ENCODE measurements around the gene CDX4. TPM values are rescaled to one million over a fixed set of nuclear protein-coding genes. Genes with fewer than 3 reads are reported as not detected.
"Not testable (repeated sequence)": the region's sequence is repeated elsewhere in the genome, so short reads cannot be mapped to it uniquely, and the experiment has no call there.

CDX4 gene
- total RNA-seq, 3 donors from 2014 or later (not counting 1 experiment from before 2014, with no cell fraction given) = not detected

DNA sequence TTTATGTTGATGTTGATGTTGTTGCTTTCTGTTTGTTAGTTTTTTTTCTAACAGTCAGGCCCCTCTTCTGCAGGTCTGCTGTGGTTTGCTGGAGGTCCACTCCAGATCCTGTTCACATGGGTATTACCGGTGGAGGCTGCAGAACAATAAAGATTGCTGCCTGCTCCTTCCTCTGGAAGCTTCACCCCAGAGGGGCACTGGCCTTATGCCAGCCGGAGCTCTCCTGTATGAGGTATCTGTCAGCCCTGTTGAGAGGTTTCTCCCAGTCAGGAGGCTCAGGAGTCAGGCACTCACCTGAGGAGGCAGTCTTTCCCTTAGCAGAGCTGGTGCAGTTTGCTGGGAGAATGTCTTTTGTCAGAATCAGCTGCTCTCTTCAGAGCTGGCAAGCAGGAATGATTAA lies 34.7 kb downstream of the CDX4 start:
- 87% methylated on average over 2 of the region's 2 CpGs for WGBS (ENCODE audit: insufficient coverage)

DNA sequence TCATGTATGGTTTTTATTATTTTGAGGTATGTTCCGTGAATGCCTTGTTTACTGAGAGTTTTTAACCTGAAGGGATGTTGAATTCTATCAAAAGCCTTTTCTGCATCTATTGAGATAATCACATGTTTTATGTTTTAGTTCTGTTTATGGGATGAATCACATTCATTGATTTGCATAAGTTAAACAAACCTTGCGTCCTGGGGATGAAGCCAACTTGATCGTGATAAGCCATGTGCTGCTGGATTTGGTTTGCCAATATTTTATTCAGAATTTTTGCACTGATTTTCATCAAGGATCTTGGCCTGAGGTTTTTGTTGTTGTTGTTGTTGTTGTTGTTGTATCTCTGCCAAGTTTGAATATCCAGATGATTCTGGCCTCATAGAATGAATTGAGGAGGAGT lies 43.8 kb downstream of the CDX4 start:
- no peak overlapping the region for H3K27ac ChIP-seq (ENCODE audit: low read length)
- intact Hi-C loops (cut with micrococcal nuclease) = no loop called here
- no peak overlapping the region for H3K4me3 ChIP-seq (ENCODE audit: low read length)

More for the DNA sequence above, 34.7 kb downstream of the CDX4 start:
- TF ChIP-seq, protein P1, sequence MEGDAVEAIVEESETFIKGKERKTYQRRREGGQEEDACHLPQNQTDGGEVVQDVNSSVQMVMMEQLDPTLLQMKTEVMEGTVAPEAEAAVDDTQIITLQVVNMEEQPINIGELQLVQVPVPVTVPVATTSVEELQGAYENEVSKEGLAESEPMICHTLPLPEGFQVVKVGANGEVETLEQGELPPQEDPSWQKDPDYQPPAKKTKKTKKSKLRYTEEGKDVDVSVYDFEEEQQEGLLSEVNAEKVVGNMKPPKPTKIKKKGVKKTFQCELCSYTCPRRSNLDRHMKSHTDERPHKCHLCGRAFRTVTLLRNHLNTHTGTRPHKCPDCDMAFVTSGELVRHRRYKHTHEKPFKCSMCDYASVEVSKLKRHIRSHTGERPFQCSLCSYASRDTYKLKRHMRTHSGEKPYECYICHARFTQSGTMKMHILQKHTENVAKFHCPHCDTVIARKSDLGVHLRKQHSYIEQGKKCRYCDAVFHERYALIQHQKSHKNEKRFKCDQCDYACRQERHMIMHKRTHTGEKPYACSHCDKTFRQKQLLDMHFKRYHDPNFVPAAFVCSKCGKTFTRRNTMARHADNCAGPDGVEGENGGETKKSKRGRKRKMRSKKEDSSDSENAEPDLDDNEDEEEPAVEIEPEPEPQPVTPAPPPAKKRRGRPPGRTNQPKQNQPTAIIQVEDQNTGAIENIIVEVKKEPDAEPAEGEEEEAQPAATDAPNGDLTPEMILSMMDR (IDR thresholded peaks at IDR 0.05) = no peak
- ATAC-seq = no peak
- peaks cover 0 to 20% of the 10 kb centered on the region in 2 donors for H3K27me3 Mint-ChIP-seq (ENCODE audit: low read depth in 2 of 2)
- DNase-seq = no peak
- Histone ChIP-seq H3K4me1 (ENCODE audit: control insufficient read depth, insufficient read depth, low read length) (no peaks in the 10 kb centered on the region), H3K27me3 (ENCODE audit: control insufficient read depth, insufficient read depth, low read length) (no peaks in the 10 kb centered on the region), H3K27ac (ENCODE audit: low read length) (no peak overlapping the region), H3K9me3 (ENCODE audit: control insufficient read depth, insufficient read depth, low read length) (no peaks in the 10 kb centered on the region), H3K36me3 (ENCODE audit: control insufficient read depth, insufficient read depth, low read length) (no peaks in the 10 kb centered on the region), H3K4me3 (ENCODE audit: low read length) (no peak overlapping the region)
- H3K27ac Mint-ChIP-seq = no peak overlapping the region
- H3K9me3 Mint-ChIP-seq = peaks cover 0 to 20% of the 10 kb centered on the region in 2 donors
- no peaks in the 10 kb centered on the region for H3K4me1 Mint-ChIP-seq
- intact Hi-C loops (cut with micrococcal nuclease) = no loop called here
- no peaks in the 10 kb centered on the region for H3K36me3 Mint-ChIP-seq
- no peak overlapping the region for H3K4me3 Mint-ChIP-seq

DNA sequence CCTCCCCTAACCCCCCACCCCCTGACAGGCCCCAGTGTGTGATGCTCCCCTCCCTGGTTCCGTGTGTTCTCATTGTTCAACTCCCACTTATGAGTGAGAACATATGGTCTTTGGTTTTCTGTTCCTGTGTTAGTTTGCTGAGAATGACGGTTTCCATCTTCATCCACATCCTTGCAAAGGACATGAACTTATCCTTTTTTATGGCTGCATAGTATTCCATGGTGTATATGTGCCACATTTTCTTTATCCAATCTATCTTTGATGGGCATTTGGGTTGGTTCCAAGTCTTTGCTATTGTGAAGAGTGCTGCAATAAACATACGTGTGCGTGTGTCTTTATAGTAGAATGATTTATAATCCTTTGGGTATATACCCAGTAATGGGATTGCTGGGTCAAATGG lies 45.3 kb downstream of the CDX4 start:
- H3K36me3 Mint-ChIP-seq; H3K9me3 ChIP-seq (ENCODE audit: control insufficient read depth, insufficient read depth, low read length); H3K27me3 ChIP-seq (ENCODE audit: control insufficient read depth, insufficient read depth, low read length); H3K36me3 ChIP-seq (ENCODE audit: control insufficient read depth, insufficient read depth, low read length); DNase-seq; ATAC-seq; H3K4me3 ChIP-seq (ENCODE audit: low read length); H3K4me1 Mint-ChIP-seq; H3K4me1 ChIP-seq (ENCODE audit: control insufficient read depth, insufficient read depth, low read length); H3K4me3 Mint-ChIP-seq; intact Hi-C loops (cut with micrococcal nuclease); H3K27ac Mint-ChIP-seq; H3K27ac ChIP-seq (ENCODE audit: low read length): not testable (repeated sequence)
- Mint-ChIP-seq H3K9me3 (peaks cover 7 to 17% of the 10 kb centered on the region in 2 donors), H3K27me3 (ENCODE audit: low read depth in 2 of 2) (peaks cover 0 to 13% of the 10 kb centered on the region in 2 donors)
- WGBS (ENCODE audit: insufficient coverage) = no CpG with 5 or more reads among the region's 4 CpGs

More for the DNA sequence above, 43.8 kb downstream of the CDX4 start:
- ATAC-seq (no peak), DNase-seq (no peak)
- Histone ChIP-seq H3K9me3 (ENCODE audit: control insufficient read depth, insufficient read depth, low read length) (no peaks in the 10 kb centered on the region), H3K27me3 (ENCODE audit: control insufficient read depth, insufficient read depth, low read length) (no peaks in the 10 kb centered on the region), H3K36me3 (ENCODE audit: control insufficient read depth, insufficient read depth, low read length) (no peaks in the 10 kb centered on the region), H3K4me1 (ENCODE audit: control insufficient read depth, insufficient read depth, low read length) (no peaks in the 10 kb centered on the region)
- Mint-ChIP-seq H3K4me3 (no peak overlapping the region), H3K36me3 (peaks cover 5% of the 10 kb centered on the region), H3K4me1 (no peaks in the 10 kb centered on the region), H3K27me3 (ENCODE audit: low read depth in 2 of 2) (peaks cover 0 to 10% of the 10 kb centered on the region in 2 donors), H3K27ac (no peak overlapping the region), H3K9me3 (peaks cover 5 to 10% of the 10 kb centered on the region in 2 donors)
- TF ChIP-seq, protein P1 (IDR thresholded peaks at IDR 0.05) = no peak
- 94% methylated on average over 3 of the region's 3 CpGs for whole genome bisulfite sequencing (ENCODE audit: insufficient coverage)

Other genes with a start within 250 kb of the CDX4 start
- gene NAP1L2, start 232.2 kb upstream of the CDX4 start, total RNA-seq = 1 to 10 TPM; 3.1 to 5.4 (median 3.6) TPM
- 10 to 100 TPM; 11.3 to 15.6 (median 11.4) TPM for gene CHIC1, start 116.1 kb downstream of the CDX4 start, total RNA-seq

All from natural killer cell (primary cell).